GM23338 (cell line): ENCODE measurements around the gene TPD52L2. TPM values are rescaled to one million over a fixed set of nuclear protein-coding genes. Genes with fewer than 3 reads are reported as not detected.

Source experiments
- ATAC-seq: fragments of 200-7000 bp; cut with Tn5 transposase; 3 replicates; pipeline ENCODE4 v1.9.1; 2020
- DNase-seq: peaks from one replicate; pipeline ENCODE4 v3.0.0-alpha.2; 2015; ENCODE audit warnings: low spot score
- H2AFZ ChIP-seq: fragments of 200-600 bp; sonication (generic); 2 replicates; pipeline ENCODE4 v1.8.0; 2016; ENCODE audit warnings: antibody characterized with exemption, mild to moderate bottlenecking, moderate library complexity
- H3F3A ChIP-seq: fragments of 200-600 bp; sonication (generic); replicated peaks from 2 replicates; pipeline ENCODE4 v1.8.0; 2017; ENCODE audit warnings: antibody characterized with exemption, mixed run types, low read depth
- H3K27ac ChIP-seq: fragments of 200-600 bp; sonication (generic); 2 replicates; pipeline ENCODE4 v1.6.1; 2016; ENCODE audit warnings: low read depth
- H3K27me3 ChIP-seq: fragments of 200-600 bp; sonication (generic); 2 replicates; pipeline ENCODE4 v1.8.0; 2016; ENCODE audit warnings: mild to moderate bottlenecking, mixed run types, moderate library complexity; ENCODE audit not compliant: insufficient read depth
- H3K36me3 ChIP-seq: fragments of 200-600 bp; sonication (generic); 2 replicates; pipeline ENCODE4 v1.8.0; 2016; ENCODE audit warnings: mild to moderate bottlenecking; ENCODE audit not compliant: insufficient read depth
- H3K4me1 ChIP-seq: fragments of 200-600 bp; sonication (generic); 2 replicates; pipeline ENCODE4 v1.8.0; 2016; ENCODE audit warnings: mild to moderate bottlenecking, moderate library complexity; ENCODE audit not compliant: insufficient read depth
- H3K4me2 ChIP-seq: fragments of 200-600 bp; sonication (generic); 2 replicates; pipeline ENCODE4 v1.7.1; 2017; ENCODE audit warnings: mixed run types
- H3K4me3 ChIP-seq: fragments of 200-600 bp; sonication (generic); 2 replicates; pipeline ENCODE4 v1.6.1; 2016; ENCODE audit warnings: mixed run types
- H3K79me2 ChIP-seq: fragments of 200-600 bp; sonication (generic); replicated peaks from 2 replicates; pipeline ENCODE4 v1.8.0; 2017; ENCODE audit warnings: mild to moderate bottlenecking; ENCODE audit not compliant: insufficient read depth
- H3K9me2 ChIP-seq: fragments of 200-600 bp; sonication (generic); 2 replicates; pipeline ENCODE4 v1.8.0; 2017; ENCODE audit not compliant: insufficient read depth
- H4K20me1 ChIP-seq: fragments of 200-600 bp; sonication (generic); replicated peaks from 2 replicates; pipeline ENCODE4 v1.8.0; 2017; ENCODE audit warnings: mild to moderate bottlenecking; ENCODE audit not compliant: insufficient read depth
- H3K27ac Mint-ChIP-seq: 2 replicates; pipeline ENCODE4 v1.8.0; 2020; ENCODE audit warnings: inconsistent platforms, mild to moderate bottlenecking, moderate library complexity, mixed read lengths
- H3K27me3 Mint-ChIP-seq: 3 replicates; pipeline ENCODE4 v1.8.0; 2022; ENCODE audit warnings: low read depth, mild to moderate bottlenecking, moderate library complexity, mixed read lengths, inconsistent platforms; ENCODE audit not compliant: insufficient read depth, poor library complexity
- H3K36me3 Mint-ChIP-seq: 3 replicates; pipeline ENCODE4 v1.8.0; 2021; ENCODE audit warnings: low read depth, mild to moderate bottlenecking, inconsistent platforms, moderate library complexity, mixed read lengths
- H3K4me1 Mint-ChIP-seq: 3 replicates; pipeline ENCODE4 v1.8.0; 2020; ENCODE audit warnings: mild to moderate bottlenecking, inconsistent platforms, mixed read lengths
- H3K4me3 Mint-ChIP-seq: 3 replicates; pipeline ENCODE4 v1.8.0; 2021; ENCODE audit warnings: moderate library complexity, mild to moderate bottlenecking, inconsistent platforms, mixed read lengths
- H3K9me3 Mint-ChIP-seq: 3 replicates; pipeline ENCODE4 v1.8.0; 2020; ENCODE audit warnings: moderate library complexity, mild to moderate bottlenecking, inconsistent platforms, mixed read lengths
- CTCF ChIP-seq, 2 experiments: fragments of 200-600 bp in 1 of 2; sonication (generic) in 1 of 2; conservative IDR thresholded peaks; 2 replicates each; pipeline versions ENCODE4 v1.5.1 to v1.6.1; 2016 to 2017; ENCODE audit warnings: antibody characterized with exemption in 2 of 2, low read depth in 2 of 2, mild to moderate bottlenecking in 2 of 2, moderate library complexity in 1 of 2
- JUNB ChIP-seq: IDR thresholded peaks from one replicate; pipeline ENCODE4 v1.6.1; 2016; ENCODE audit warnings: antibody characterized with exemption; ENCODE audit not compliant: unreplicated experiment
- REST ChIP-seq: IDR thresholded peaks from one replicate; pipeline ENCODE4 v1.6.1; 2018; ENCODE audit warnings: antibody characterized with exemption; ENCODE audit not compliant: unreplicated experiment
- ZNF114 ChIP-seq: fragments of 250-450 bp; sonication (Bioruptor Pico); IDR thresholded peaks from 2 replicates; pipeline ENCODE4 v1.5.0; 2020; ENCODE audit warnings: mild to moderate bottlenecking, moderate library complexity
- ZNF331 ChIP-seq: fragments of 250-450 bp; sonication (Bioruptor Pico); IDR thresholded peaks from 2 replicates; pipeline ENCODE4 v1.5.0; 2020; ENCODE audit warnings: low read depth, mild to moderate bottlenecking, moderate library complexity
- ZNF462 ChIP-seq: fragments of 250-450 bp; sonication (Bioruptor Pico); IDR thresholded peaks from 2 replicates; pipeline ENCODE4 v1.5.0; 2020; ENCODE audit warnings: mild to moderate bottlenecking, moderate library complexity
- polyA plus RNA-seq: library from polyadenylated mRNA; unstranded; fragments of >200 nt; fragmentation: Nextera tagmentation; extraction: Ambion mirVana; gene quantifications from 2 replicates; pipeline ENCODE4 v1.2.1, GENCODE V29; 2016
- total RNA-seq: library from RNA; depleted of rRNA; stranded (reverse); fragments of >200 nt; shearing (Covaris generic); gene quantifications from 2 replicates; pipeline ENCODE4 v1.2.3, GENCODE V29; 2014

TPD52L2 gene
- total and polyA plus RNA-seq, 2 experiments from 2014 or later, result 40.2 to 103 TPM

GRCh38 chr20:63924241-63924640 lies 59.2 kb downstream of the TPD52L2 start (continued):
- TF ChIP-seq JUNB (no peak), REST (no peak), ZNF331 (CRISPR knock-in tag) (no peak), CTCF (conservative IDR thresholded peaks at IDR 0.05; ENCODE audit: low read depth in 2 of 2) (no peak)

- Mint-ChIP-seq H3K9me3 (no peaks in the 10 kb centered on the region), H3K4me1 (no peaks in the 10 kb centered on the region), H3K4me3 (no peak overlapping the region), H3K27me3 (peaks cover 4% of the 10 kb centered on the region), H3K36me3 (peaks cover 28% of the 10 kb centered on the region), H3K27ac (no peak overlapping the region)
- TF ChIP-seq ZNF462 (CRISPR knock-in tag) (no peak), ZNF114 (CRISPR knock-in tag) (no peak), JUNB (no peak)
- no peak overlapping the region for H3K4me3 ChIP-seq
- no peaks in the 10 kb centered on the region for H3K4me1 ChIP-seq
- no peak for ATAC-seq
- peaks cover 4% of the 10 kb centered on the region; the same call in 1 of the 2 replicates for H3K36me3 ChIP-seq
- 0 out of 2 replicates have a peak overlapping the region, but pooled peaks have one; percentile 7 for H3K27ac ChIP-seq
- no peaks in the 10 kb centered on the region; the same call in 1 of the 2 replicates for H3F3A ChIP-seq
- H2AFZ ChIP-seq, result no peak overlapping the region
- H3K27me3 ChIP-seq, result no peaks in the 10 kb centered on the region
- H4K20me1 ChIP-seq, result no peaks in the 10 kb centered on the region; the same call in none of the 2 replicates
- no peaks in the 10 kb centered on the region for H3K9me2 ChIP-seq
- no peak for DNase-seq
- H3K4me2 ChIP-seq, result no peak overlapping the region
- H3K79me2 ChIP-seq, result peaks cover 20% of the 10 kb centered on the region
These were observed 61.2 kb downstream of the TPD52L2 start for GRCh38 chr20:63926298-63926697.
